HepG2 (cell line): Measurements from ENCODE around the gene ADAM19. TPM values are rescaled to one million over a fixed set of nuclear protein-coding genes. Genes with fewer than 3 reads are reported as not detected.

Experiments used
- ATAC-seq: fragments of 200-7000 bp; cut with Tn5 transposase; 3 replicates; pipeline ENCODE4 v1.9.1; 2020; ENCODE audit warnings: mild to moderate bottlenecking, moderate library complexity
- BruUV-seq: library from RNA; stranded (reverse); fragments of 400-500 nt; replicated peaks from 2 replicates; lab custom pipeline; 2021; lab: Mats Ljungman, UMichigan
- CTCF ChIA-PET: fragments of 300-600 bp; formaldehyde crosslinking; extraction: SDS; loops from one replicate; lab custom pipeline; 2021; ENCODE audit warnings: low total read pairs, inconsistent platforms, low intra/inter-chr PET ratio; lab: Yijun Ruan, JAX
- POLR2A ChIA-PET: fragments of 350-600 bp; sonication (Branson Sonifier 250); formaldehyde crosslinking; loops from one replicate; lab custom pipeline; 2020; ENCODE audit warnings: antibody characterized with exemption, inconsistent platforms; lab: Yijun Ruan, JAX
- DNase-seq: peaks from one replicate; pipeline ENCODE4 v3.0.0-alpha.2; 2015; ENCODE audit warnings: low spot score
- FAIRE-seq: peaks from 3 replicates; lab custom pipeline; 2011; peaks lifted over from hg19 to GRCh38; lab: Jason Lieb, UNC
- H2AFZ ChIP-seq: one replicate; pipeline ENCODE4 v1.6.1; 2011; ENCODE audit warnings: low read length, inconsistent platforms
- H3K27ac ChIP-seq: fragments of 300-600 bp; 3 replicates; pipeline ENCODE4 v1.8.0; 2011; ENCODE audit warnings: mixed run types, mild to moderate bottlenecking, mixed read lengths, low read length, inconsistent platforms; ENCODE audit not compliant: insufficient read depth; ENCODE audit errors: extremely low read length
- H3K27me3 ChIP-seq, 2 experiments: fragments of 200-600 bp in 1 of 2; 2 replicates in 1 of 2; 3 replicates in 1 of 2; pipeline versions ENCODE4 v1.6.0 to v1.8.0; 2011; ENCODE audit warnings: low read length in 2 of 2, mild to moderate bottlenecking in 2 of 2, moderate library complexity in 2 of 2, inconsistent platforms in 1 of 2; ENCODE audit not compliant: insufficient read depth in 2 of 2, control insufficient read depth in 1 of 2
- H3K36me3 ChIP-seq, 2 experiments: fragments of 200-600 bp in 1 of 2; replicated peaks in 1 of 2; 2 replicates in 1 of 2; 3 replicates in 1 of 2; pipeline versions ENCODE4 v1.5.1 to v1.8.0; 2011; ENCODE audit warnings: low read length in 2 of 2, inconsistent platforms in 1 of 2; ENCODE audit not compliant: insufficient read depth in 2 of 2, control insufficient read depth in 1 of 2
- H3K4me1 ChIP-seq: 2 replicates; pipeline ENCODE4 v1.5.1; 2012; ENCODE audit warnings: low read length, inconsistent platforms; ENCODE audit not compliant: insufficient read depth
- H3K4me2 ChIP-seq: 2 replicates; pipeline ENCODE4 v1.6.0; 2011; ENCODE audit warnings: low read depth, low read length, inconsistent platforms
- H3K4me3 ChIP-seq, 3 experiments: fragments of 200-600 bp in 1 of 3; sonication (generic), shearing (Covaris generic) in 1 of 3; replicated peaks in 1 of 3; 2 replicates each; pipeline ENCODE4 v1.5.1; 2011 to 2016; ENCODE audit warnings: low read length in 3 of 3, inconsistent platforms in 2 of 3, low read depth in 2 of 3, mild to moderate bottlenecking in 2 of 3, control low read depth in 1 of 3, mixed read lengths in 1 of 3; ENCODE audit not compliant: insufficient read depth in 1 of 3
- H3K79me2 ChIP-seq: one replicate; pipeline ENCODE4 v1.6.1; 2011; ENCODE audit warnings: low read length, inconsistent platforms; ENCODE audit not compliant: insufficient read depth
- H3K9ac ChIP-seq: 2 replicates; pipeline ENCODE4 v1.6.0; 2011; ENCODE audit warnings: mild to moderate bottlenecking, low read depth, low read length, inconsistent platforms; ENCODE audit not compliant: insufficient read depth
- H3K9me3 ChIP-seq: 2 replicates; pipeline ENCODE4 v1.5.1; 2012; ENCODE audit warnings: mild to moderate bottlenecking, low read length
- H4K20me1 ChIP-seq: 2 replicates; pipeline ENCODE4 v1.6.0; 2011; ENCODE audit warnings: inconsistent platforms, mild to moderate bottlenecking, low read length, moderate library complexity; ENCODE audit not compliant: insufficient read depth
- CAMTA2 ChIP-seq: sonication (generic); formaldehyde crosslinking; IDR thresholded peaks from 2 replicates; pipeline ENCODE4 v1.4.0; 2020; ENCODE audit warnings: mild to moderate bottlenecking, missing genetic modification reagents, borderline replicate concordance
- CREM ChIP-seq, 2 experiments: sonication (generic) in 1 of 2; formaldehyde crosslinking in 1 of 2; IDR thresholded peaks; 2 replicates each; pipeline versions ENCODE4 v1.4.0 to v1.6.1; 2016 to 2020; ENCODE audit warnings: antibody characterized with exemption in 1 of 2, mild to moderate bottlenecking in 1 of 2, missing genetic modification reagents in 1 of 2
- FOXA1 ChIP-seq, 2 experiments: fragments of 450-650 bp in 1 of 2; sonication (generic) in 1 of 2; formaldehyde crosslinking in 1 of 2; IDR thresholded peaks; 2 replicates each; pipeline versions ENCODE4 v1.4.0 to v1.6.1; 2016 to 2020; ENCODE audit warnings: missing genetic modification reagents in 1 of 2
- KAT8 ChIP-seq: IDR thresholded peaks from 2 replicates; pipeline ENCODE4 v1.6.1; 2016; ENCODE audit warnings: missing genetic modification reagents, missing compliant biosample characterization
- KLF11 ChIP-seq: IDR thresholded peaks from 2 replicates; pipeline ENCODE4 v1.6.1; 2016; ENCODE audit warnings: missing compliant biosample characterization
- MAFF ChIP-seq: IDR thresholded peaks from 2 replicates; pipeline ENCODE4 v1.6.1; 2011; ENCODE audit warnings: low read depth, low read length, improper control_type of control experiment
- NAIF1 ChIP-seq: sonication (generic); formaldehyde crosslinking; IDR thresholded peaks from 2 replicates; pipeline ENCODE4 v1.5.0; 2020; ENCODE audit warnings: mild to moderate bottlenecking, missing genetic modification reagents, borderline replicate concordance
- NFKBIZ ChIP-seq: IDR thresholded peaks from 2 replicates; pipeline ENCODE4 v1.6.1; 2018; ENCODE audit warnings: missing genetic modification reagents, missing compliant biosample characterization
- NFYB ChIP-seq: sonication (generic); formaldehyde crosslinking; IDR thresholded peaks from 2 replicates; pipeline ENCODE4 v1.4.0; 2020; ENCODE audit warnings: missing genetic modification reagents
- SIX1 ChIP-seq: sonication (generic); formaldehyde crosslinking; IDR thresholded peaks from 2 replicates; pipeline ENCODE4 v1.4.0; 2020; ENCODE audit warnings: missing genetic modification reagents, borderline replicate concordance
- SP5 ChIP-seq: IDR thresholded peaks from 2 replicates; pipeline ENCODE4 v1.6.1; 2016; ENCODE audit warnings: low read depth, borderline replicate concordance
- XBP1 ChIP-seq: sonication (generic); formaldehyde crosslinking; IDR thresholded peaks from 2 replicates; pipeline ENCODE4 v1.5.0; 2020; ENCODE audit warnings: missing genetic modification reagents
- ZNF101 ChIP-seq: sonication (generic); formaldehyde crosslinking; IDR thresholded peaks from 2 replicates; pipeline ENCODE4 v1.4.0; 2020; ENCODE audit warnings: mild to moderate bottlenecking, low read depth, missing genetic modification reagents, borderline replicate concordance
- ZNF549 ChIP-seq: sonication (generic); formaldehyde crosslinking; IDR thresholded peaks from 2 replicates; pipeline ENCODE4 v1.5.0; 2020; ENCODE audit warnings: missing genetic modification reagents
- ZNF672 ChIP-seq: sonication (generic); formaldehyde crosslinking; IDR thresholded peaks from 2 replicates; pipeline ENCODE4 v1.8.1; 2022; ENCODE audit warnings: missing genetic modification reagents
- WGBS: methylation state at CpG from one replicate; pipeline ENCODE4 v1.1.6; 2017; ENCODE audit warnings: low lambda C conversion rate; 5-methylcytosine and 5-hydroxymethylcytosine counted together
- in situ Hi-C: cut with HindIII; loops from 2 replicates; pipeline ENCODE4 v1.10.0; 2017; ENCODE audit warnings: low pct_unique_long_range_greater_than_20kb; ENCODE audit not compliant: extremely low pct_ligation_motif_present
- intact Hi-C: fragments of 100-400 bp; cut with micrococcal nuclease; formaldehyde crosslinking; loops from one replicate; pipeline ENCODE4 v1.10.0; 2022; ENCODE audit not compliant: unreplicated experiment
- polyA plus RNA-seq, 8 experiments: library from polyadenylated mRNA; depleted of rRNA in 3 of 8; stranded (reverse) in 7 of 8; unstranded in 1 of 8; fragments of >200 nt; fragmentation: Illumina TruSeq in 4 of 8; extraction: Trizol in 4 of 8; gene quantifications; 2 replicates each; pipeline versions ENCODE4 v1.2.1 to v1.2.3, GENCODE V29; 2011 to 2016; ENCODE audit warnings: low read depth in 4 of 8, missing spikeins in 1 of 8, mixed read lengths in 1 of 8; ENCODE audit not compliant: insufficient read depth in 1 of 8
- total RNA-seq, 5 experiments: library from RNA; depleted of rRNA; stranded (reverse); fragments of >200 nt; fragmentation: Illumina TruSeq; extraction: Trizol; gene quantifications; 2 replicates each; pipeline ENCODE4 v1.2.3, GENCODE V29; 2016; ENCODE audit warnings: low read depth in 1 of 5
- TF ChIP-seq, protein P1 (sequence below): sonication (generic); formaldehyde crosslinking; IDR thresholded peaks from 2 replicates; pipeline ENCODE4 v1.4.0; 2020; ENCODE audit warnings: missing genetic modification reagents
- TF ChIP-seq, protein P2 (sequence below): sonication (generic); formaldehyde crosslinking; IDR thresholded peaks from 2 replicates; pipeline ENCODE4 v1.4.0; 2020; ENCODE audit warnings: missing genetic modification reagents, borderline replicate concordance

Gene ADAM19
- total and polyA plus RNA-seq, 2 of the 13 experiments (the other 11 are each of a cell fraction or from before 2014, with no cell fraction given), result 0.38 to 0.74 TPM

DNA sequence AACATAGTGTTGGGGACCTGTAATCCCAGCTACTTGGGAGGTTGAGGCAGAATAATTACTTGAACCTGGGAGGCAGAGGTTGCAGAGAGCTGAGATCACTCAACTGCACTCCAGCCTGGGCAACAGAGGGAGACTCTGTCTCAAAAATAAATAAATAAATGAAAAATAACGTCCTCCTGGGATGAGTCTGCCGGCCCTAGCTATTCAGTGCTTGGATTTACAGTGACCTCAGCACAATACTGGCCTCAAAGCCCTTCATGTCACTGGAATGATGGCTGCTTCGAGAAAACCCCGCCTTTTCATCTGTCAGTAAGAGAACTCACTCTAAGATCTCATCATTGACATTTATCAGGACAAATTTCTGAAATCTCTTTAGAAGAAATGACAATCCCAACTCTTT is 41.2 kb upstream of the ADAM19 start:
- POLR2A ChIA-PET, result no interaction called here
- Histone ChIP-seq H3K4me2 (no peak overlapping the region), H3K4me3 (no peak overlapping the region), H3K9ac (no peak overlapping the region), H3K79me2 (no peaks in the 10 kb centered on the region), H2AFZ (no peak overlapping the region), H3K4me1 (no peaks in the 10 kb centered on the region), H3K36me3 (no peaks in the 10 kb centered on the region), H3K27ac (no peak overlapping the region), H3K9me3 (no peaks in the 10 kb centered on the region), H4K20me1 (no peaks in the 10 kb centered on the region), H3K27me3 (peaks cover 0 to 3% of the 10 kb centered on the region in 2 experiments; a peak in 1 of 5 replicates)
- no TSS peak for BruUV-seq
- 3% methylated on average over 4 of the region's 4 CpGs for WGBS
- no peak for TF ChIP-seq CREM (IDR thresholded peaks at IDR 0.05)
- no peak for TF ChIP-seq CREM (CRISPR knock-in tag; IDR thresholded peaks at IDR 0.05)
- no peak for TF ChIP-seq XBP1 (CRISPR knock-in tag)
- TF ChIP-seq NAIF1 (CRISPR knock-in tag), result no peak
- FAIRE-seq (no peak), ATAC-seq (no peak), DNase-seq (no peak)
- intact Hi-C loops, result no loop called here
- CTCF ChIA-PET, result no interaction called here
- in situ Hi-C loops, result no loop called here

DNA sequence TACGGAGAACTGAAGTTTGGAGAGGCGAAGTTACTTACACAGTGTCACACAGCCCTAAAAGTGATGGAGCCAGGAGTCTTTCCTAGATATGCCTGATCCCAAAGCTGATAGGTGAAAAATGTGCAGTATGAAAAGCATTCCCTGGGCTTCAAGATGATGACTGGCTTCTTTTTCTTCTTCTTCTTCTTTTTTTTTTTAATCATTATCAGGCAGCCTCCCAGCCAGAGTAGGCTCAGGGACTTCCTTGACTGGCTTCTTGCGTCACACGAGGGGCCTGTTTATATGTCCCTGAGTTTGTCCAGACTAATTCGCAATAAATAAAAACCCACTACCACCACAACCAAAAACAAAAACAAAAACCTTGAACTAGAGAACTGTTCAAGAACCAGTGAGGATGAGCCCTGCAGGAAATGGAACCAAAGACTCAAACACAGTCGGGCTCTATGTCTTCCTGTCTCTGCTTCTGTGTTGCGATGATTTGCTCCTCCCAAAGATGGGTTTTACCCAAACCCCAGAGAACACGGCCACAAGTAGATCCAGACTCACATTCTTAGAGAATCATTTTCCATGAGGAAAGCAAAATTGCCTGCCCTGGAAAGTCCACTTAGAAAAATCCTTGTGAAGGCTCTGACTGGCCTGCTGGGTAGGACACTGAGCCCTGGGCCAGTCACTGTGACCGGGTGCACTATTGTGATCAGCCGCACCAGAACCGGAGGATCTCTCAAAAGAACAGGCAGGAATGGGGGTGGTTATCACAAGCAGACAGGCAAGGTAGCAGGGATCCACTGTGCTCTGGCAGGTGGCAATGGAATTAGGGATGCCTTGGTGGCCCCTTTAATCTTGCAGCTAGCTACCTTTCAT is 38.0 kb upstream of the ADAM19 start:
- peaks cover 0 to 3% of the 10 kb centered on the region in 2 experiments; a peak in 1 of 5 replicates for H3K27me3 ChIP-seq
- CTCF ChIA-PET, result no interaction called here
- intact Hi-C loops, result no loop called here
- FAIRE-seq (no peak), ATAC-seq (no peak), DNase-seq (no peak)
- H3K4me2 ChIP-seq, result no peak overlapping the region
- no peak overlapping the region for H3K4me3 ChIP-seq
- BruUV-seq, result no TSS peak
- in situ Hi-C loops, result no loop called here
- H4K20me1 ChIP-seq, result no peaks in the 10 kb centered on the region
- H3K79me2 ChIP-seq, result no peaks in the 10 kb centered on the region
- H3K9ac ChIP-seq, result no peak overlapping the region
- H3K4me1 ChIP-seq, result no peaks in the 10 kb centered on the region
- no peaks in the 10 kb centered on the region for H3K9me3 ChIP-seq
- H3K27ac ChIP-seq, result no peak overlapping the region
- no peak overlapping the region for H2AFZ ChIP-seq
- POLR2A ChIA-PET, result no interaction called here
- WGBS, result 72% methylated on average over 11 of the region's 11 CpGs
- no peaks in the 10 kb centered on the region for H3K36me3 ChIP-seq
- TF ChIP-seq CAMTA2 (CRISPR knock-in tag) (no peak), KLF11 (no peak), SIX1 (CRISPR knock-in tag) (no peak), ZNF672 (CRISPR knock-in tag) (no peak), SP5 (CRISPR knock-in tag) (no peak), NFKBIZ (no peak), FOXA1 (IDR thresholded peaks at IDR 0.05) (no peak), FOXA1 (CRISPR knock-in tag; IDR thresholded peaks at IDR 0.05) (no peak), ZNF101 (CRISPR knock-in tag) (no peak), NFYB (CRISPR knock-in tag) (no peak), ZNF549 (no peak), MAFF (no peak), KAT8 (CRISPR knock-in tag) (no peak)
- TF ChIP-seq, protein P1, sequence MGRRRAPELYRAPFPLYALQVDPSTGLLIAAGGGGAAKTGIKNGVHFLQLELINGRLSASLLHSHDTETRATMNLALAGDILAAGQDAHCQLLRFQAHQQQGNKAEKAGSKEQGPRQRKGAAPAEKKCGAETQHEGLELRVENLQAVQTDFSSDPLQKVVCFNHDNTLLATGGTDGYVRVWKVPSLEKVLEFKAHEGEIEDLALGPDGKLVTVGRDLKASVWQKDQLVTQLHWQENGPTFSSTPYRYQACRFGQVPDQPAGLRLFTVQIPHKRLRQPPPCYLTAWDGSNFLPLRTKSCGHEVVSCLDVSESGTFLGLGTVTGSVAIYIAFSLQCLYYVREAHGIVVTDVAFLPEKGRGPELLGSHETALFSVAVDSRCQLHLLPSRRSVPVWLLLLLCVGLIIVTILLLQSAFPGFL, result no peak
- TF ChIP-seq, protein P2, sequence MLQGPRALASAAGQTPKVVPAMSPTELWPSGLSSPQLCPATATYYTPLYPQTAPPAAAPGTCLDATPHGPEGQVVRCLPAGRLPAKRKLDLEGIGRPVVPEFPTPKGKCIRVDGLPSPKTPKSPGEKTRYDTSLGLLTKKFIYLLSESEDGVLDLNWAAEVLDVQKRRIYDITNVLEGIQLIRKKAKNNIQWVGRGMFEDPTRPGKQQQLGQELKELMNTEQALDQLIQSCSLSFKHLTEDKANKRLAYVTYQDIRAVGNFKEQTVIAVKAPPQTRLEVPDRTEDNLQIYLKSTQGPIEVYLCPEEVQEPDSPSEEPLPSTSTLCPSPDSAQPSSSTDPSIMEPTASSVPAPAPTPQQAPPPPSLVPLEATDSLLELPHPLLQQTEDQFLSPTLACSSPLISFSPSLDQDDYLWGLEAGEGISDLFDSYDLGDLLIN (CRISPR knock-in tag), result no peak
